HepG2 (cell line): Measurements from ENCODE around the gene CRYBA2. TPM values are rescaled to one million over a fixed set of nuclear protein-coding genes. Genes with fewer than 3 reads are reported as not detected.

Source experiments
- ATF4 ChIP-seq, 2 experiments: fragments of 450-650 bp in 1 of 2; sonication (generic) in 1 of 2; formaldehyde crosslinking; IDR thresholded peaks; 2 replicates each; pipeline versions ENCODE4 v1.5.0 to v1.8.0; 2020 to 2022; ENCODE audit warnings: mild to moderate bottlenecking in 1 of 2, missing genetic modification reagents in 1 of 2
- CEBPB ChIP-seq: IDR thresholded peaks from 2 replicates; pipeline ENCODE4 v1.6.1; 2011; ENCODE audit warnings: low read depth, low read length, improper control_type of control experiment, borderline replicate concordance
- CEBPG ChIP-seq: IDR thresholded peaks from 2 replicates; pipeline ENCODE4 v1.6.1; 2016
- FOXJ3 ChIP-seq: sonication (generic); formaldehyde crosslinking; IDR thresholded peaks from 2 replicates; pipeline ENCODE4 v1.4.0; 2020; ENCODE audit warnings: missing genetic modification reagents, mild to moderate bottlenecking, borderline replicate concordance
- GPBP1L1 ChIP-seq: sonication (generic); formaldehyde crosslinking; IDR thresholded peaks from 2 replicates; pipeline ENCODE4 v1.5.0; 2020; ENCODE audit warnings: mild to moderate bottlenecking, missing genetic modification reagents
- HMGXB4 ChIP-seq, 2 experiments: sonication (generic) in 1 of 2; formaldehyde crosslinking in 1 of 2; IDR thresholded peaks; 2 replicates each; pipeline versions ENCODE4 v1.4.0 to v1.6.1; 2018 to 2020; ENCODE audit warnings: missing genetic modification reagents in 2 of 2, borderline replicate concordance in 1 of 2, low read depth in 1 of 2, mild to moderate bottlenecking in 1 of 2, missing biosample characterization in 1 of 2
- MEIS1 ChIP-seq: sonication (generic); formaldehyde crosslinking; IDR thresholded peaks from 2 replicates; pipeline ENCODE4 v1.9.0; 2021; ENCODE audit warnings: mild to moderate bottlenecking, missing genetic modification reagents, moderate library complexity, borderline replicate concordance
- MTERF4 ChIP-seq: sonication (generic); formaldehyde crosslinking; IDR thresholded peaks from 2 replicates; pipeline ENCODE4 v1.8.0; 2023; ENCODE audit warnings: mild to moderate bottlenecking, missing genetic modification reagents
- NFIB ChIP-seq: sonication (generic); formaldehyde crosslinking; IDR thresholded peaks from 2 replicates; pipeline ENCODE4 v1.9.0; 2021; ENCODE audit warnings: missing genetic modification reagents, mild to moderate bottlenecking, borderline replicate concordance
- PLRG1 ChIP-seq: fragments of 450-650 bp; conservative IDR thresholded peaks from 2 replicates; pipeline ENCODE4 v1.6.1; 2016
- SSRP1 ChIP-seq: IDR thresholded peaks from 2 replicates; pipeline ENCODE4 v1.6.1; 2016; ENCODE audit warnings: control low read depth
- ZBTB44 ChIP-seq: sonication (generic); formaldehyde crosslinking; IDR thresholded peaks from 2 replicates; pipeline ENCODE4 v1.4.0; 2020; ENCODE audit warnings: missing genetic modification reagents
- ZHX1 ChIP-seq: sonication (generic); formaldehyde crosslinking; IDR thresholded peaks from 2 replicates; pipeline ENCODE4 v1.8.1; 2022; ENCODE audit warnings: low read depth, mild to moderate bottlenecking, missing genetic modification reagents
- ZNF138 ChIP-seq: sonication (generic); formaldehyde crosslinking; IDR thresholded peaks from 2 replicates; pipeline ENCODE4 v1.5.0; 2020; ENCODE audit warnings: mild to moderate bottlenecking, low read depth, missing genetic modification reagents
- ZNF180 ChIP-seq: sonication (generic); formaldehyde crosslinking; IDR thresholded peaks from 2 replicates; pipeline ENCODE4 v1.4.0; 2020; ENCODE audit warnings: low read depth, missing genetic modification reagents, borderline replicate concordance
- ZNF337 ChIP-seq: sonication (generic); formaldehyde crosslinking; IDR thresholded peaks from 2 replicates; pipeline ENCODE4 v1.5.1; 2020; ENCODE audit warnings: missing genetic modification reagents, low read depth, mild to moderate bottlenecking, borderline replicate concordance
- ZNF367 ChIP-seq: sonication (generic); formaldehyde crosslinking; IDR thresholded peaks from 2 replicates; pipeline ENCODE4 v1.4.0; 2020; ENCODE audit warnings: missing genetic modification reagents, borderline replicate concordance
- ZNF629 ChIP-seq: sonication (generic); formaldehyde crosslinking; conservative IDR thresholded peaks from 2 replicates; pipeline ENCODE4 v1.5.0; 2020; ENCODE audit warnings: missing genetic modification reagents
- polyA plus RNA-seq, 8 experiments: library from polyadenylated mRNA; depleted of rRNA in 3 of 8; stranded (reverse) in 7 of 8; unstranded in 1 of 8; fragments of >200 nt; fragmentation: Illumina TruSeq in 4 of 8; extraction: Trizol in 4 of 8; gene quantifications; 2 replicates each; pipeline versions ENCODE4 v1.2.1 to v1.2.3, GENCODE V29; 2011 to 2016; ENCODE audit warnings: low read depth in 4 of 8, missing spikeins in 1 of 8, mixed read lengths in 1 of 8; ENCODE audit not compliant: insufficient read depth in 1 of 8
- total RNA-seq, 5 experiments: library from RNA; depleted of rRNA; stranded (reverse); fragments of >200 nt; fragmentation: Illumina TruSeq; extraction: Trizol; gene quantifications; 2 replicates each; pipeline ENCODE4 v1.2.3, GENCODE V29; 2016; ENCODE audit warnings: low read depth in 1 of 5

The CRYBA2 gene
- total and polyA plus RNA-seq, 2 of the 13 experiments (the other 11 are each of a cell fraction or from before 2014, with no cell fraction given): not detected

- no peak for TF ChIP-seq ZNF367
- no peak for TF ChIP-seq CEBPB
- TF ChIP-seq MTERF4: 0 out of 2 replicates have a peak, but pooled peaks have one; percentile 76
- no peak for TF ChIP-seq ZNF180 (CRISPR knock-in tag)
- peak; percentile 78; the same call in 1 of the 2 replicates for TF ChIP-seq MEIS1 (CRISPR knock-in tag)
- TF ChIP-seq GPBP1L1 (CRISPR knock-in tag): no peak
- peak; percentile 63; the same call in 1 of the 2 replicates for TF ChIP-seq FOXJ3 (CRISPR knock-in tag)
- TF ChIP-seq ZBTB44 (CRISPR knock-in tag): no peak
- TF ChIP-seq ZNF337 (CRISPR knock-in tag): no peak
- no peak for TF ChIP-seq SSRP1 (CRISPR knock-in tag)
- TF ChIP-seq ZHX1 (CRISPR knock-in tag): peak; percentile 87
- no peak for TF ChIP-seq HMGXB4 (CRISPR knock-in tag; IDR thresholded peaks at IDR 0.05; ENCODE audit: borderline replicate concordance in 1 of 2, low read depth in 1 of 2)
- no peak for TF ChIP-seq PLRG1
- TF ChIP-seq ZNF138 (CRISPR knock-in tag): no peak
- peak in 1 of 2 experiments; percentile 53; a peak in 2 of 4 replicates for TF ChIP-seq ATF4 (CRISPR knock-in tag; IDR thresholded peaks at IDR 0.05)
- TF ChIP-seq CEBPG (CRISPR knock-in tag): peak; percentile 16; the same call in 1 of the 2 replicates
- no peak for TF ChIP-seq ZNF629 (CRISPR knock-in tag)
- TF ChIP-seq NFIB (CRISPR knock-in tag): no peak
These were observed 8.6 kb upstream of the CRYBA2 start (continued) for GRCh38 chr2:219001577-219002394.
